K562 (cell line): Measurements from ENCODE around the gene PITPNM3. TPM values are rescaled to one million over a fixed set of nuclear protein-coding genes. Genes with fewer than 3 reads are reported as not detected.

Experiments
- RBM14 ChIP-seq: fragments of 200-400 bp; formaldehyde crosslinking; IDR thresholded peaks from 2 replicates; pipeline ENCODE4 v1.6.1; 2018; ENCODE audit warnings: low read depth, mild to moderate bottlenecking, low read length, moderate library complexity, borderline replicate concordance; ENCODE audit not compliant: insufficient read depth
- polyA plus RNA-seq, 8 experiments: library from polyadenylated mRNA; depleted of rRNA in 4 of 8; stranded (reverse) in 5 of 8; unstranded in 3 of 8; fragments of >200 nt; fragmentation: Nextera tagmentation in 2 of 8; fragmentation: Illumina TruSeq in 1 of 8; extraction: Ambion mirVana in 2 of 8; extraction: Trizol in 1 of 8; gene quantifications; 2 replicates each; pipeline versions ENCODE4 v1.2.1 to v1.2.3, GENCODE V29; 2011 to 2014; ENCODE audit warnings: inconsistent platforms in 1 of 8, missing spikeins in 1 of 8
- total RNA-seq, 7 experiments: library from RNA; depleted of rRNA in 6 of 7; stranded (reverse); fragments of >200 nt in 6 of 7; fragmentation: Illumina TruSeq in 2 of 7; extraction: Trizol in 2 of 7; gene quantifications; 2 replicates each; pipeline versions ENCODE4 v1.2.1 to v1.2.3, GENCODE V29; 2011 to 2021; ENCODE audit warnings: low replicate concordance in 1 of 7
- TF ChIP-seq, protein P1 (sequence below): fragments of 200-600 bp; sonication (generic); IDR thresholded peaks from one replicate; pipeline ENCODE4 v1.6.1; 2012; ENCODE audit warnings: mild to moderate bottlenecking, low read depth, low read length, inconsistent platforms

PITPNM3 gene
- total and polyA plus RNA-seq, 9 of the 15 experiments (the other 6 are each of a cell fraction or from before 2014, with no cell fraction given), result 0.14 to 0.38 (median 0.22) TPM; not detected in 2

DNA sequence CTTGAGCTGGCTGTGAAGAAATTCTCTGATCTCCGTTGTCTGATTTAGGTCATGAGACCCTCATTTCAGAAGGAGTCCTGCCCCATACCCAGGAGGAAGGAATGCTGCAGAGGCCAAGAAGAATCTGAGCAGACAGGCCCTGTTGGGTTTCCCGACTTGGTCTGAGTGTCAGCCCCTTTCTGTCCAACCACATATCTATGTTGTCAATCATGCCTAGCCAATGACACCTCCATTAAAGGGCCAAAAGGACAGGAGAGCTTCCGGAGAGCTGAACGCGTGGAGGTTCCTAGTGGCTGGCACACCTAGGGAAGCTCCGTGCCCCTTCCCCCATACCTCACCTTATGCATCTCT lies 74.3 kb downstream of the PITPNM3 start (continued):
- TF ChIP-seq, protein P1, sequence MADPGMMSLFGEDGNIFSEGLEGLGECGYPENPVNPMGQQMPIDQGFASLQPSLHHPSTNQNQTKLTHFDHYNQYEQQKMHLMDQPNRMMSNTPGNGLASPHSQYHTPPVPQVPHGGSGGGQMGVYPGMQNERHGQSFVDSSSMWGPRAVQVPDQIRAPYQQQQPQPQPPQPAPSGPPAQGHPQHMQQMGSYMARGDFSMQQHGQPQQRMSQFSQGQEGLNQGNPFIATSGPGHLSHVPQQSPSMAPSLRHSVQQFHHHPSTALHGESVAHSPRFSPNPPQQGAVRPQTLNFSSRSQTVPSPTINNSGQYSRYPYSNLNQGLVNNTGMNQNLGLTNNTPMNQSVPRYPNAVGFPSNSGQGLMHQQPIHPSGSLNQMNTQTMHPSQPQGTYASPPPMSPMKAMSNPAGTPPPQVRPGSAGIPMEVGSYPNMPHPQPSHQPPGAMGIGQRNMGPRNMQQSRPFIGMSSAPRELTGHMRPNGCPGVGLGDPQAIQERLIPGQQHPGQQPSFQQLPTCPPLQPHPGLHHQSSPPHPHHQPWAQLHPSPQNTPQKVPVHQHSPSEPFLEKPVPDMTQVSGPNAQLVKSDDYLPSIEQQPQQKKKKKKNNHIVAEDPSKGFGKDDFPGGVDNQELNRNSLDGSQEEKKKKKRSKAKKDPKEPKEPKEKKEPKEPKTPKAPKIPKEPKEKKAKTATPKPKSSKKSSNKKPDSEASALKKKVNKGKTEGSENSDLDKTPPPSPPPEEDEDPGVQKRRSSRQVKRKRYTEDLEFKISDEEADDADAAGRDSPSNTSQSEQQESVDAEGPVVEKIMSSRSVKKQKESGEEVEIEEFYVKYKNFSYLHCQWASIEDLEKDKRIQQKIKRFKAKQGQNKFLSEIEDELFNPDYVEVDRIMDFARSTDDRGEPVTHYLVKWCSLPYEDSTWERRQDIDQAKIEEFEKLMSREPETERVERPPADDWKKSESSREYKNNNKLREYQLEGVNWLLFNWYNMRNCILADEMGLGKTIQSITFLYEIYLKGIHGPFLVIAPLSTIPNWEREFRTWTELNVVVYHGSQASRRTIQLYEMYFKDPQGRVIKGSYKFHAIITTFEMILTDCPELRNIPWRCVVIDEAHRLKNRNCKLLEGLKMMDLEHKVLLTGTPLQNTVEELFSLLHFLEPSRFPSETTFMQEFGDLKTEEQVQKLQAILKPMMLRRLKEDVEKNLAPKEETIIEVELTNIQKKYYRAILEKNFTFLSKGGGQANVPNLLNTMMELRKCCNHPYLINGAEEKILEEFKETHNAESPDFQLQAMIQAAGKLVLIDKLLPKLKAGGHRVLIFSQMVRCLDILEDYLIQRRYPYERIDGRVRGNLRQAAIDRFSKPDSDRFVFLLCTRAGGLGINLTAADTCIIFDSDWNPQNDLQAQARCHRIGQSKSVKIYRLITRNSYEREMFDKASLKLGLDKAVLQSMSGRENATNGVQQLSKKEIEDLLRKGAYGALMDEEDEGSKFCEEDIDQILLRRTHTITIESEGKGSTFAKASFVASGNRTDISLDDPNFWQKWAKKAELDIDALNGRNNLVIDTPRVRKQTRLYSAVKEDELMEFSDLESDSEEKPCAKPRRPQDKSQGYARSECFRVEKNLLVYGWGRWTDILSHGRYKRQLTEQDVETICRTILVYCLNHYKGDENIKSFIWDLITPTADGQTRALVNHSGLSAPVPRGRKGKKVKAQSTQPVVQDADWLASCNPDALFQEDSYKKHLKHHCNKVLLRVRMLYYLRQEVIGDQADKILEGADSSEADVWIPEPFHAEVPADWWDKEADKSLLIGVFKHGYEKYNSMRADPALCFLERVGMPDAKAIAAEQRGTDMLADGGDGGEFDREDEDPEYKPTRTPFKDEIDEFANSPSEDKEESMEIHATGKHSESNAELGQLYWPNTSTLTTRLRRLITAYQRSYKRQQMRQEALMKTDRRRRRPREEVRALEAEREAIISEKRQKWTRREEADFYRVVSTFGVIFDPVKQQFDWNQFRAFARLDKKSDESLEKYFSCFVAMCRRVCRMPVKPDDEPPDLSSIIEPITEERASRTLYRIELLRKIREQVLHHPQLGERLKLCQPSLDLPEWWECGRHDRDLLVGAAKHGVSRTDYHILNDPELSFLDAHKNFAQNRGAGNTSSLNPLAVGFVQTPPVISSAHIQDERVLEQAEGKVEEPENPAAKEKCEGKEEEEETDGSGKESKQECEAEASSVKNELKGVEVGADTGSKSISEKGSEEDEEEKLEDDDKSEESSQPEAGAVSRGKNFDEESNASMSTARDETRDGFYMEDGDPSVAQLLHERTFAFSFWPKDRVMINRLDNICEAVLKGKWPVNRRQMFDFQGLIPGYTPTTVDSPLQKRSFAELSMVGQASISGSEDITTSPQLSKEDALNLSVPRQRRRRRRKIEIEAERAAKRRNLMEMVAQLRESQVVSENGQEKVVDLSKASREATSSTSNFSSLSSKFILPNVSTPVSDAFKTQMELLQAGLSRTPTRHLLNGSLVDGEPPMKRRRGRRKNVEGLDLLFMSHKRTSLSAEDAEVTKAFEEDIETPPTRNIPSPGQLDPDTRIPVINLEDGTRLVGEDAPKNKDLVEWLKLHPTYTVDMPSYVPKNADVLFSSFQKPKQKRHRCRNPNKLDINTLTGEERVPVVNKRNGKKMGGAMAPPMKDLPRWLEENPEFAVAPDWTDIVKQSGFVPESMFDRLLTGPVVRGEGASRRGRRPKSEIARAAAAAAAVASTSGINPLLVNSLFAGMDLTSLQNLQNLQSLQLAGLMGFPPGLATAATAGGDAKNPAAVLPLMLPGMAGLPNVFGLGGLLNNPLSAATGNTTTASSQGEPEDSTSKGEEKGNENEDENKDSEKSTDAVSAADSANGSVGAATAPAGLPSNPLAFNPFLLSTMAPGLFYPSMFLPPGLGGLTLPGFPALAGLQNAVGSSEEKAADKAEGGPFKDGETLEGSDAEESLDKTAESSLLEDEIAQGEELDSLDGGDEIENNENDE, result no peak
- TF ChIP-seq RBM14, result no peak
